ENCODE measurements around the gene PCDH11Y. TPM values are rescaled to one million over a fixed set of nuclear protein-coding genes. Genes with fewer than 3 reads are reported as not detected.
"Not testable (repeated sequence)": the region's sequence is repeated elsewhere in the genome, so short reads cannot be mapped to it uniquely, and the experiment has no call there.

The PCDH11Y gene
- total RNA-seq, 4 donors from 2014 or later, result 0.41 to 2.6 TPM; not detected in 2

DNA sequence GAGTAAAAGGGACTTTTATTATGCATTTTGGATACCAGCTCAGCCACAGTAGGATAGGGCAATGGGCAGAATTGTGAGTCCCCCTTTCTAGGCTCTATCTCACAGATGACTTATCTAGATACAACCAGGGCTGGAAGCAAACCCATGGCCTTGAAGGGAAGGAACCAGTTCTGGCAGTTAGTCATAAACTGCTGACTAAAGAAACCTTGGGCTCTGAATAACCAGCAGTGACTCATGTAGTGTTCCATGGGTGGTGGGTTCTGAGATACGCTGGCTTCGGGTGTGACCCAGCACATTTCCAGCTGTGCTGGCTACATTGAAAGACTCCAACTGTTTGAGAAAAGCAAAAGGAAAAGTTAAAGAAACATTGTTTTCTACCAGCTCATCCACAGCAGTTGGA, 679.2 kb downstream of the PCDH11Y start:
- H3K27me3 ChIP-seq; H3K27ac ChIP-seq; H3K4me3 ChIP-seq; H3K9me3 ChIP-seq; DNase-seq; H3K4me1 ChIP-seq; intact Hi-C loops (cut with DNase I; ENCODE audit: low total_unique reads); H3K36me3 ChIP-seq: not testable (repeated sequence)

DNA sequence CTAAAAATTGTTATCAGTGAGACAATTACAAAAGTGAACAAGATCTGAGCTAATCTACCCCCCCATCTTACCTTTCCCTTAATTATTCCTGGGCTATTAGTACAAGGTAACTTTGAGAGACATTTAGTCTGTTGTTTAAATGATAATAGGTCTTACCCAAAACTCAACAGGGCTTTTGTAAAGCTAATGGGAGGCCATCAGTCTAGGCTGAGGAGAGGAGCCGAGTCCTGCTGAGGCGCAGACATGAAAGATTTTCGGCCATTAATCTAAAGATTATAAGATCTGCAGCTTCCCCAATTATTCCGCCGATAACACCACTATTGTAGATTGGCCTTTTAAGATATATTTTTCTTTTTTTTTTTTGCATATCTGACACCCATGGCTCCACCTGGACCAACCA, 708.6 kb downstream of the PCDH11Y start:
- H3K4me1 ChIP-seq; H3K36me3 ChIP-seq; H3K27me3 ChIP-seq; H3K4me3 ChIP-seq; H3K27ac ChIP-seq; DNase-seq; H3K9me3 ChIP-seq; intact Hi-C loops (cut with DNase I; ENCODE audit: low total_unique reads): not testable (repeated sequence)

DNA sequence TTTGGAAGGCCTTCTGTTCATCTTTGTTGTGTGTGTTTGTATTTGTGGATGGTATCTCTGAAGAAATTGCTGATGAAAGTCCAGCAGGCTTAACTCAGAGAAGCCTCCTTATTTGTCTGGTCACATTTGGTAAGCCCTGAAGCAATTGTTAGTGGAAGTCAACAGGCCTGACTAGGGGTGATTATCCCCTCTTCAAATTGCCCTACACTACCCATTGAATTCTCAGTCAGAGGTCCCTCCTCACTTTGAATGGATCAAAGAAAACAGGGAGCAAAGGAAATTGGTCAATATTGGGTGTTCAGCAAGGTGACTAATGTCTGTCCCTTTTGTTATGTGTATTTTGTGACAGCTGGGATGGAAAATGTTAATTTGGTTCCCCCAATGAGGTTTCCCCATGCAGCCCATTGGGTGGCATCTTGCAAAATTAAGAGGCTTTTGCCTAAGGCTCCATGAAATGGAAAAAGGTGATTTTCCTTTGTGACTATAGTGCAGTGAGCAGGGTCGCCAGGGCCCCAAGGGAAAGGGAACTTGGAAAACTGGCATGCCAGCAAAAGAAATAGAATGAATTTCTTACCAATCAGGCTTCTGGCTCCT, 709.8 kb downstream of the PCDH11Y start:
- H3K9me3 ChIP-seq; H3K27ac ChIP-seq; H3K36me3 ChIP-seq; H3K4me3 ChIP-seq; H3K4me1 ChIP-seq; H3K27me3 ChIP-seq; intact Hi-C loops (cut with DNase I; ENCODE audit: low total_unique reads); DNase-seq: not testable (repeated sequence)

- H3K4me3 ChIP-seq; H3K27ac ChIP-seq; H3K36me3 ChIP-seq; H3K4me1 ChIP-seq; H3K9me3 ChIP-seq; H3K27me3 ChIP-seq; DNase-seq; intact Hi-C loops (cut with DNase I; ENCODE audit: low total_unique reads): not testable (repeated sequence)
Measured at GRCh38 chrY:5761403-5761802, 761.3 kb downstream of the PCDH11Y start.

- H3K4me1 ChIP-seq; intact Hi-C loops (cut with DNase I; ENCODE audit: low total_unique reads); H3K4me3 ChIP-seq; H3K36me3 ChIP-seq; H3K9me3 ChIP-seq; H3K27ac ChIP-seq; DNase-seq; H3K27me3 ChIP-seq: not testable (repeated sequence)
Measured at GRCh38 chrY:5776485-5776884, 776.4 kb downstream of the PCDH11Y start.

Small RNAs within 50 kb of the gene (small RNA-seq; reads per million reads assigned to genes)
- gene RNU2-57P (not detected), gene SNX3P1Y (not detected)
